ENCODE data around the gene FAM83E.

The FAM83E gene

GRCh38 chr19:48618278-48618915 lies 3.5 kb upstream of the FAM83E start:
- Histone ChIP-seq H3K4me1 (ENCODE audit: low read depth, poor library complexity, severe bottlenecking) (peaks cover 23% of the 10 kb centered on the region), H4K20me1 (ENCODE audit: insufficient read depth) (peaks cover 26% of the 10 kb centered on the region), H3K79me2 (ENCODE audit: insufficient read depth, low read depth) (peaks cover 35% of the 10 kb centered on the region), H2AFZ (ENCODE audit: low read depth) (peak overlapping the region; percentile 20; the same call in 1 of the 2 replicates), H3K4me2 (peak overlapping the region; percentile 63), H3K4me3 (IDR thresholded peaks at IDR 0.05; ENCODE audit: insufficient read depth, low read depth, low read length) (peak overlapping the region; percentile 9), H3K36me3 (ENCODE audit: insufficient read depth) (peaks cover 10% of the 10 kb centered on the region; the same call in 1 of the 2 replicates), H3K9ac (peak overlapping the region; percentile 94), H3K27me3 (ENCODE audit: insufficient read depth, low read depth) (no peaks in the 10 kb centered on the region), H3K27ac (peak overlapping the region; percentile 66)
- TF ChIP-seq CTCF (conservative IDR thresholded peaks at IDR 0.05; ENCODE audit: low read depth, low read length) = no peak; the same call in 1 of the 2 replicates

GRCh38 chr19:48617146-48617937 lies 2.5 kb upstream of the FAM83E start:
- peak overlapping the region; percentile 9 for H3K4me3 ChIP-seq (IDR thresholded peaks at IDR 0.05; ENCODE audit: insufficient read depth, low read depth, low read length)
- peaks cover 26% of the 10 kb centered on the region for H4K20me1 ChIP-seq (ENCODE audit: insufficient read depth)
- TF ChIP-seq CTCF (conservative IDR thresholded peaks at IDR 0.05; ENCODE audit: low read depth, low read length) = no peak; the same call in 1 of the 2 replicates
- H3K4me1 ChIP-seq (ENCODE audit: low read depth, poor library complexity, severe bottlenecking) = peaks cover 18% of the 10 kb centered on the region
- H3K36me3 ChIP-seq (ENCODE audit: insufficient read depth) = peaks cover 10% of the 10 kb centered on the region; the same call in 1 of the 2 replicates
- peak overlapping the region; percentile 63 for H3K4me2 ChIP-seq
- H3K9ac ChIP-seq = peak overlapping the region; percentile 94; the same call in 1 of the 2 replicates
- H3K79me2 ChIP-seq (ENCODE audit: insufficient read depth, low read depth) = peaks cover 35% of the 10 kb centered on the region
- H2AFZ ChIP-seq (ENCODE audit: low read depth) = no peak overlapping the region
- H3K27me3 ChIP-seq (ENCODE audit: insufficient read depth, low read depth) = no peaks in the 10 kb centered on the region
- H3K27ac ChIP-seq = peak overlapping the region; percentile 66; the same call in 1 of the 2 replicates

- H3K27me3 ChIP-seq (ENCODE audit: insufficient read depth, low read depth) = no peaks in the 10 kb centered on the region
- peaks cover 18% of the 10 kb centered on the region for H3K4me1 ChIP-seq (ENCODE audit: low read depth, poor library complexity, severe bottlenecking)
- H3K79me2 ChIP-seq (ENCODE audit: insufficient read depth, low read depth) = peaks cover 35% of the 10 kb centered on the region
- H2AFZ ChIP-seq (ENCODE audit: low read depth) = no peak overlapping the region
- no peak overlapping the region for H3K27ac ChIP-seq
- no peak overlapping the region for H3K9ac ChIP-seq
- no peak overlapping the region for H3K4me3 ChIP-seq (IDR thresholded peaks at IDR 0.05; ENCODE audit: insufficient read depth, low read depth, low read length)
- peaks cover 10% of the 10 kb centered on the region; the same call in 1 of the 2 replicates for H3K36me3 ChIP-seq (ENCODE audit: insufficient read depth)
- TF ChIP-seq CTCF (conservative IDR thresholded peaks at IDR 0.05; ENCODE audit: low read depth, low read length) = no peak
- H4K20me1 ChIP-seq (ENCODE audit: insufficient read depth) = peaks cover 26% of the 10 kb centered on the region
- no peak overlapping the region for H3K4me2 ChIP-seq
These were observed 1.7 kb upstream of the FAM83E start for GRCh38 chr19:48616491-48617056.

- peaks cover 35% of the 10 kb centered on the region for H3K79me2 ChIP-seq (ENCODE audit: insufficient read depth, low read depth)
These were observed 1.2 kb upstream of the FAM83E start for GRCh38 chr19:48616041-48616436.

More at GRCh38 chr19:48616041-48616436, 1.2 kb upstream of the FAM83E start:
- H4K20me1 ChIP-seq (ENCODE audit: insufficient read depth) = peaks cover 26% of the 10 kb centered on the region
- no peak overlapping the region for H2AFZ ChIP-seq (ENCODE audit: low read depth)
- H3K9ac ChIP-seq = no peak overlapping the region
- no peaks in the 10 kb centered on the region for H3K27me3 ChIP-seq (ENCODE audit: insufficient read depth, low read depth)
- H3K4me2 ChIP-seq = no peak overlapping the region
- no peak for TF ChIP-seq CTCF (conservative IDR thresholded peaks at IDR 0.05; ENCODE audit: low read depth, low read length)
- peaks cover 10% of the 10 kb centered on the region; the same call in 1 of the 2 replicates for H3K36me3 ChIP-seq (ENCODE audit: insufficient read depth)
- H3K27ac ChIP-seq = no peak overlapping the region
- no peak overlapping the region for H3K4me3 ChIP-seq (IDR thresholded peaks at IDR 0.05; ENCODE audit: insufficient read depth, low read depth, low read length)
- H3K4me1 ChIP-seq (ENCODE audit: low read depth, poor library complexity, severe bottlenecking) = peaks cover 18% of the 10 kb centered on the region
